ENCODE data around the gene UGT1A7. TPM values are rescaled to one million over a fixed set of nuclear protein-coding genes. Genes with fewer than 3 reads are reported as not detected.

The UGT1A7 gene
- polyA plus RNA-seq, 1 donor from 2014 or later, result not detected

DNA sequence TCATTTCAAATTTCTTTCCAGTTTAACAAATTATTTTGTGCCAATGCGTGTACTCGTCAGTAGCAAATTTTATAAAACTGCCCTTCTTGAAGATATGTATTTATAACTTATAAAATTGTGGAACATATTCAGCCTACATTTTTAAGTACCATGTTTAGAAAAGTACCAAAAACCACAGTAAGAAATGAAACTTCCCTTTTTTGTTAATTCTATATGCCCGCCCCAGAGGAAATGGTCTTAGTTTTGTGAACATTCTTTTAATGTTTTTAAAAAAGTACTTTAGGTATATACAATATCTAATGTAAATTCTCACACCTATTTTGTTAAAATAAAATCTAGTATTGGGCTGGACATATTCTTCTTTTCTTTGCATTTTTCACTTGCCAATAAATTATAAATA lies 8.8 kb upstream of the UGT1A7 start:
- Histone ChIP-seq H3K9me2 (ENCODE audit: insufficient read depth, low read length) (no peaks in the 10 kb centered on the region), H3K27me3 (ENCODE audit: insufficient read depth, low read depth, low read length) (no peaks in the 10 kb centered on the region), H3K27ac (ENCODE audit: low read length) (no peak overlapping the region), H3K4me3 (ENCODE audit: low read length) (no peak overlapping the region), H3K9me3 (ENCODE audit: low read length) (no peaks in the 10 kb centered on the region), H3K9ac (ENCODE audit: low read length) (no peak overlapping the region), H3K4me2 (ENCODE audit: low read length) (no peak overlapping the region), H3K79me2 (replicated peaks; ENCODE audit: insufficient read depth, low read length) (no peaks in the 10 kb centered on the region), H3K36me3 (ENCODE audit: insufficient read depth, low read length) (no peaks in the 10 kb centered on the region), H4K20me1 (ENCODE audit: insufficient read depth) (no peaks in the 10 kb centered on the region), H3F3A (ENCODE audit: insufficient read depth, low read length, poor library complexity, severe bottlenecking) (no peaks in the 10 kb centered on the region), H2AFZ (ENCODE audit: low read depth, low read length) (no peak overlapping the region)
- TF ChIP-seq TAF1 (IDR thresholded peaks at IDR 0.05; ENCODE audit: low read depth) (no peak), REST (IDR thresholded peaks at IDR 0.05; ENCODE audit: borderline replicate concordance) (no peak), MXI1 (conservative IDR thresholded peaks at IDR 0.05; ENCODE audit: poor library complexity, severe bottlenecking) (no peak), RAD21 (conservative IDR thresholded peaks at IDR 0.05) (no peak), SMC3 (conservative IDR thresholded peaks at IDR 0.05; ENCODE audit: poor library complexity) (no peak), CTCF (IDR thresholded peaks at IDR 0.05; ENCODE audit: poor library complexity, severe bottlenecking) (no peak), EP300 (conservative IDR thresholded peaks at IDR 0.05; ENCODE audit: poor library complexity, severe bottlenecking) (no peak), EZH2 (IDR thresholded peaks at IDR 0.05; ENCODE audit: borderline replicate concordance, insufficient read depth, low read length, poor library complexity, severe bottlenecking) (no peak), POLR2AphosphoS5 (IDR thresholded peaks at IDR 0.05) (no peak)

- no peaks in the 10 kb centered on the region for H3F3A ChIP-seq (ENCODE audit: insufficient read depth, low read length, poor library complexity, severe bottlenecking)
- no peak overlapping the region for H2AFZ ChIP-seq (ENCODE audit: low read depth, low read length)
- H3K9me3 ChIP-seq (ENCODE audit: low read length), result no peaks in the 10 kb centered on the region
- no peaks in the 10 kb centered on the region for H3K36me3 ChIP-seq (ENCODE audit: insufficient read depth, low read length)
- no peaks in the 10 kb centered on the region for H3K79me2 ChIP-seq (replicated peaks; ENCODE audit: insufficient read depth, low read length)
- no peak overlapping the region for H3K9ac ChIP-seq (ENCODE audit: low read length)
- no peak overlapping the region for H3K27ac ChIP-seq (ENCODE audit: low read length)
- no peaks in the 10 kb centered on the region for H4K20me1 ChIP-seq (ENCODE audit: insufficient read depth)
- TF ChIP-seq CTCF (IDR thresholded peaks at IDR 0.05; ENCODE audit: poor library complexity, severe bottlenecking) (no peak), EP300 (conservative IDR thresholded peaks at IDR 0.05; ENCODE audit: poor library complexity, severe bottlenecking) (no peak), RAD21 (conservative IDR thresholded peaks at IDR 0.05) (no peak), EZH2 (IDR thresholded peaks at IDR 0.05; ENCODE audit: borderline replicate concordance, insufficient read depth, low read length, poor library complexity, severe bottlenecking) (no peak), MXI1 (conservative IDR thresholded peaks at IDR 0.05; ENCODE audit: poor library complexity, severe bottlenecking) (no peak), REST (IDR thresholded peaks at IDR 0.05; ENCODE audit: borderline replicate concordance) (no peak), TAF1 (IDR thresholded peaks at IDR 0.05; ENCODE audit: low read depth) (no peak), SMC3 (conservative IDR thresholded peaks at IDR 0.05; ENCODE audit: poor library complexity) (no peak), POLR2AphosphoS5 (IDR thresholded peaks at IDR 0.05) (no peak)
- no peak overlapping the region for H3K4me2 ChIP-seq (ENCODE audit: low read length)
- no peaks in the 10 kb centered on the region for H3K27me3 ChIP-seq (ENCODE audit: insufficient read depth, low read depth, low read length)
- H3K4me3 ChIP-seq (ENCODE audit: low read length), result no peak overlapping the region
- H3K9me2 ChIP-seq (ENCODE audit: insufficient read depth, low read length), result no peaks in the 10 kb centered on the region
Measured at GRCh38 chr2:233673896-233674295, 7.8 kb upstream of the UGT1A7 start.
